ENCODE results near the gene LMAN1L. TPM values are rescaled to one million over a fixed set of nuclear protein-coding genes. Genes with fewer than 3 reads are reported as not detected.

The LMAN1L gene
- total RNA-seq, 2 donors from 2014 or later, result not detected

DNA sequence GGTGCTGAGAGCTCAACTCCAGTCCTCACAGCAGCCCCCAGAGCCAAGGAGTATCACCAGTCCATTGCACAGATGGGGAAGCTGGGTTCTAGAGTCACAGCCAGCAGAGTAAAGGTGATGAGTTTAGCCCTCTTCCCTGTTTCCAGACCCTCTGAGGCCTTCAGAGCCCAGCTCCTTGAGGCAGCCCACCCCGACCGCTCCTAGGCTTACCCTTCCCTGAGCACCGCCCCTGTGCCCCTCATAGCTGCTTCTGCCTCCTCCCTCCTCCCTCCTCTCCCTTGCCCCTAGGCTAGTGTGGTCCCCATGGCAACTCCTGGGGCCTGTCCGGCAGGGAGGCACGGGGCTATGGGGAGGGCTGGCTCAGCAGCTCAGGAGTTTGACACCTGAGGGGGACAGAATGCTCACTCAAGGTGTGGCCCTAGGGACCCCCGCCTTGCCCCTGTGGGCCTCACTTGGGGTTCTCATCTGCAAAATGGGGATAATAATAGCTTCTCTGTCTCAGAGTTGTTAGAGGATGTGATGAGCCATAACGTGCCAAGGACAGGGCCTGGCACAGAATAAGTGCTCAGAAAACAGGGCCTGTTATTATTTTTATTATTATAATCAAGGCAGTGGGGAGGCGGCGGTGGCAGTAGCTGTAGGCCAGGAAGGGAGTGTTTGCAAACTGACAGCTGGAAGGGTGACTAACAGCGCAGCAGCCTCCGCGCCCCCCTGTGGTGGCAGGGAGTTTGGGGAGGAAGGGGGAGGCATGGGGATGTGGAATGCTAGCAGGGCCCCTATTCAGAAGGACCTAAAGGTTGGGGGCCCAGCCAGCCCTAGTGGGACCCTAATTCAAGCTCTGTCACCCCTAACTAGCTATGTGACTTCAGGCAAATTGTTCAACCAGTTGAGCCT is 19.3 kb upstream of the LMAN1L start:
- Histone ChIP-seq H3K4me3 (no peak overlapping the region), H3K27ac (no peak overlapping the region), H3K36me3 (no peaks in the 10 kb centered on the region), H3K27me3 (no peaks in the 10 kb centered on the region), H3K9ac (ENCODE audit: low read depth in 2 of 2, low read length in 2 of 2) (peak overlapping the region; percentile 1 to 37), H3K9me3 (no peaks in the 10 kb centered on the region), H3K4me1 (peaks cover 36% of the 10 kb centered on the region)
- intact Hi-C loops (cut with DNase I), result no loop called here
- no peak for DNase-seq
- TF ChIP-seq CTCF (IDR thresholded peaks at IDR 0.05), result no peak

GRCh38 chr15:74794248-74794969 is 18.2 kb upstream of the LMAN1L start:
- intact Hi-C loops (cut with DNase I), result no loop called here
- H3K27me3 ChIP-seq, result no peaks in the 10 kb centered on the region
- no peaks in the 10 kb centered on the region for H3K9me3 ChIP-seq
- no peak overlapping the region for H3K9ac ChIP-seq (ENCODE audit: low read depth in 2 of 2, low read length in 2 of 2)
- H3K4me1 ChIP-seq, result peaks cover 26% of the 10 kb centered on the region
- no peak for DNase-seq
- no peak overlapping the region for H3K4me3 ChIP-seq
- H3K36me3 ChIP-seq, result no peaks in the 10 kb centered on the region
- no peak overlapping the region for H3K27ac ChIP-seq
- no peak for TF ChIP-seq CTCF (IDR thresholded peaks at IDR 0.05)

DNA sequence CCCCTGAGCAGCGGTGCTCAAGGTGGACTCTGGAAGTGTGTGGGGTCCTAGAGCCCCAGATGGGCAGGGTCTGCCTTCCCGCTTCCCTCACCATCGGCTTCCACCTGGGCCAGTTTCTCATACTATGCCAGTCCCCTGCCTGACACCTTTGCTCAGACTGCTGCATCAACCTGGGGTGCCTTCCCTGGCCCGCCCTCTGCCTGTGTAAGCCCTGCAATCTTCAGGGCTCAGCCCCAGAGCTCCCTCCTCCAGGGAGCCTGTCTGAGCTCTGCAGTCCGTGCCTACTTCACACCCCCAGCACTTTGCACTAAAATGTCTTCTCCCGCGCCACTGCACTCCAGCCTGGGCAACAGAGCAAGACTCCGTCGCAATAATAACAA is 17.7 kb upstream of the LMAN1L start:
- Histone ChIP-seq H3K4me3 (no peak overlapping the region), H3K27ac (no peak overlapping the region), H3K36me3 (no peaks in the 10 kb centered on the region), H3K9me3 (no peaks in the 10 kb centered on the region), H3K27me3 (no peaks in the 10 kb centered on the region), H3K9ac (ENCODE audit: low read depth in 2 of 2, low read length in 2 of 2) (no peak overlapping the region), H3K4me1 (peaks cover 23% of the 10 kb centered on the region)
- intact Hi-C loops (cut with DNase I), result no loop called here
- no peak for DNase-seq
- no peak for TF ChIP-seq CTCF (IDR thresholded peaks at IDR 0.05)

DNA sequence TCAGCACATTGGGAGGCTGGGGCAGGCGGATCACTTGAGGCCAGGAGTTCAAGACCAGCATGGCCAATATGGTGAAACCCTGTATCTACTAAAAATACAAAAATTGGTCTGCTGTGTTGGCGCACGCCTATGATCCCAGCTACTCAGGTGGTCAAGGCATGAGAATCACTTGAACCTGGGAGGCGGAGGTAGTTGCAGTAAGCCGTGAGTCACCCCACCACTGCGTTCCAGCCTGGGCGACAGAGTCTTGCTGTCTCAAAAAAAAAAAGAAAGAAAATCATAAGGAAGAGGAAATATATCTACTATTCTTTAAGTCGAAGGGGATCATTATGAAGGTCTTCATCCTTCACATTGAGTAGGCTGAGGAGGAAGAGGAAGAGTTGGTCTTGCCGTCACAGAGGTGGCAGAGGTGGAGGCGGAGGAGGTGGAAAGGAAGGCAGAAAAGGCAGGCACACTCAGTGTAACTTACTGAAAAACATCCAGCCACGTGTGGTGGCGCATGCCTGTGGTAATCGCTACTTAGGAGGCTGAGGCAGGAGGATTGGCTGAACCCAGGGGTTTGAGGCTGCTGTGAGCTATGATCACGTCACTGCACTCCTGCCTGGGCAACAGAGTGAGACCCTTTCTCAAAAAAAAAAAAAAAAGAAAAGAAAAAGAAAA is 16.5 kb upstream of the LMAN1L start:
- Histone ChIP-seq H3K9ac (ENCODE audit: low read depth in 2 of 2, low read length in 2 of 2) (no peak overlapping the region), H3K27ac (no peak overlapping the region), H3K4me1 (peaks cover 14% of the 10 kb centered on the region), H3K9me3 (no peaks in the 10 kb centered on the region), H3K4me3 (no peak overlapping the region), H3K27me3 (no peaks in the 10 kb centered on the region), H3K36me3 (peaks cover 5% of the 10 kb centered on the region)
- DNase-seq, result no peak
- TF ChIP-seq CTCF (IDR thresholded peaks at IDR 0.05), result no peak
- intact Hi-C loops (cut with DNase I), result no loop called here

DNA sequence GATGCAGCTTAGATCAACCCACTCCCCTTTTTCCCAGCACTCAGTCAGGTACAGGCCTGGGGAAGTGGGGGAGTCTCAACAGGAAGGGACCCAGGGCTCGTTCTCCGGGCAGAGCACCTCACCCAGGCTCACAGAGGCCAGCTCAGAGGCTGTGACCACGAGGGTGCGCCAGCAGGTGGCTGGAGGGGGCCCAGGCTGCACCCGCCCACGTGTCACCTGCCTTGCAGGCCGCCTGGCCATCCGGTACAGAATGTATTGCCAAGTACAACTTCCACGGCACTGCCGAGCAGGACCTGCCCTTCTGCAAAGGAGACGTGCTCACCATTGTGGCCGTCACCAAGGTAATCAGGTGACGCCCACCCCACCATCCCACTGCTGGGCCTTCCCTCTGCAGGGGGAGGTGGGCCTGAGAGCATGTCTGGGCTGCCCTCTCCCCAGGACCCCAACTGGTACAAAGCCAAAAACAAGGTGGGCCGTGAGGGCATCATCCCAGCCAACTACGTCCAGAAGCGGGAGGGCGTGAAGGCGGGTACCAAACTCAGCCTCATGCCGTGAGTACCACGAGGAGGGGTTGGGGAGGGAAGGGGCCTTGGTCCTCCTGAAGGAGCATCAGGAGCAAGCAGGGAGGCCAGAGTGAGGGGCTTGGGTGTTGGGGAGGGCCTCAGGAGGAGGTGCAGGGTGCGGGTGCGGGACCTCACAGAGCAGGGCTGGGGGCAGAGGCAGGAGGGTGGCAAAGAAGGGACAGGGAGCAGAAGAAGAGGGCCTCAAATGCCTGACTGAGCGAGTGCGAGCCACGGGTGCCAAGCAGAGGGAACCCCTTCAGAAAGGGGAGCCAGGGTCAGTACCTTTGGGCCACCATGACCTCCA is 14.0 kb upstream of the LMAN1L start:
- intact Hi-C loops (cut with DNase I), result no loop called here
- Histone ChIP-seq H3K36me3 (peaks cover 23% of the 10 kb centered on the region), H3K9me3 (no peaks in the 10 kb centered on the region), H3K27ac (no peak overlapping the region), H3K4me1 (peaks cover 5% of the 10 kb centered on the region), H3K9ac (ENCODE audit: low read depth in 2 of 2, low read length in 2 of 2) (peak overlapping the region in 1 of 2 donors; percentile 43), H3K4me3 (no peak overlapping the region), H3K27me3 (no peaks in the 10 kb centered on the region)
- peak; percentile 44 for DNase-seq
- no peak for TF ChIP-seq CTCF (IDR thresholded peaks at IDR 0.05)
